Astrocyte (in vitro differentiated cells and primary cell): Measurements from ENCODE around the gene TSPAN32. TPM values are rescaled to one million over a fixed set of nuclear protein-coding genes. Genes with fewer than 3 reads are reported as not detected.

Source experiments
- DNase-seq: peaks from one replicate; pipeline ENCODE4 v3.0.0-alpha.2; 2010; ENCODE audit warnings: low read depth
- FAIRE-seq: peaks from 2 replicates; lab custom pipeline; 2011; peaks lifted over from hg19 to GRCh38; lab: Jason Lieb, UNC
- H2AFZ ChIP-seq: 2 replicates; pipeline ENCODE4 v1.6.0; 2012; ENCODE audit warnings: low read depth, low read length, inconsistent platforms
- H3K27ac ChIP-seq: 2 replicates; pipeline ENCODE4 v1.5.1; 2011; ENCODE audit warnings: low read depth, low read length, inconsistent platforms
- H3K27me3 ChIP-seq: 2 replicates; pipeline ENCODE4 v1.6.0; 2011; ENCODE audit warnings: low read length, inconsistent platforms; ENCODE audit not compliant: insufficient read depth
- H3K36me3 ChIP-seq: 2 replicates; pipeline ENCODE4 v1.5.1; 2011; ENCODE audit warnings: low read length, inconsistent platforms; ENCODE audit not compliant: insufficient read depth
- H3K4me1 ChIP-seq: 2 replicates; pipeline ENCODE4 v1.5.1; 2011; ENCODE audit warnings: low read length, inconsistent platforms; ENCODE audit not compliant: insufficient read depth
- H3K4me2 ChIP-seq: 2 replicates; pipeline ENCODE4 v1.6.0; 2012; ENCODE audit warnings: low read length, inconsistent platforms
- H3K4me3 ChIP-seq: 2 replicates; pipeline ENCODE4 v1.5.1; 2011; ENCODE audit warnings: low read depth, mild to moderate bottlenecking, low read length, inconsistent platforms; ENCODE audit not compliant: insufficient read depth
- H3K79me2 ChIP-seq: 2 replicates; pipeline ENCODE4 v1.6.0; 2012; ENCODE audit warnings: mild to moderate bottlenecking, low read length, inconsistent platforms; ENCODE audit not compliant: insufficient read depth
- H3K9ac ChIP-seq: 2 replicates; pipeline ENCODE4 v1.6.0; 2012; ENCODE audit warnings: mild to moderate bottlenecking, low read length, inconsistent platforms
- H3K9me3 ChIP-seq: 2 replicates; pipeline ENCODE4 v1.5.1; 2012; ENCODE audit warnings: low read depth, mild to moderate bottlenecking, low read length, inconsistent platforms; ENCODE audit not compliant: insufficient read depth
- H4K20me1 ChIP-seq: 2 replicates; pipeline ENCODE4 v1.6.0; 2012; ENCODE audit warnings: low read length, inconsistent platforms; ENCODE audit not compliant: insufficient read depth
- H3K27ac Mint-ChIP-seq: one replicate; pipeline ENCODE4 v1.8.0; 2021; ENCODE audit warnings: mild to moderate bottlenecking, mixed read lengths; ENCODE audit not compliant: unreplicated experiment
- H3K27me3 Mint-ChIP-seq: one replicate; pipeline ENCODE4 v1.8.0; 2021; ENCODE audit warnings: low read depth, mixed read lengths; ENCODE audit not compliant: unreplicated experiment
- H3K36me3 Mint-ChIP-seq: one replicate; pipeline ENCODE4 v1.8.0; 2021; ENCODE audit warnings: low read depth, mixed read lengths; ENCODE audit not compliant: unreplicated experiment
- H3K4me1 Mint-ChIP-seq: one replicate; pipeline ENCODE4 v1.8.0; 2021; ENCODE audit warnings: low read depth, mixed read lengths; ENCODE audit not compliant: unreplicated experiment
- H3K4me3 Mint-ChIP-seq: one replicate; pipeline ENCODE4 v1.8.0; 2021; ENCODE audit warnings: mild to moderate bottlenecking, moderate library complexity, mixed read lengths; ENCODE audit not compliant: unreplicated experiment
- H3K9me3 Mint-ChIP-seq: one replicate; pipeline ENCODE4 v1.8.0; 2021; ENCODE audit warnings: mild to moderate bottlenecking, mixed read lengths; ENCODE audit not compliant: unreplicated experiment
- CTCF ChIP-seq: IDR thresholded peaks from 2 replicates; pipeline ENCODE4 v1.5.1; 2011; ENCODE audit warnings: low read depth, mild to moderate bottlenecking, inconsistent platforms, low read length, moderate library complexity; ENCODE audit not compliant: insufficient read depth
- EZH2 ChIP-seq: IDR thresholded peaks from 2 replicates; pipeline ENCODE4 v1.6.1; 2012; ENCODE audit warnings: mild to moderate bottlenecking, low read length, inconsistent platforms; ENCODE audit not compliant: insufficient read depth
- total RNA-seq: library from RNA; stranded (reverse); gene quantifications from 2 replicates; pipeline ENCODE4 v1.2.1, GENCODE V29; 2021

Gene TSPAN32
- total RNA-seq, 1 donor from 2014 or later = not detected

GRCh38 chr11:2305140-2305778 lies 3.4 kb downstream of the TSPAN32 start:
- peaks cover 2% of the 10 kb centered on the region for H3K27me3 Mint-ChIP-seq
- H3K79me2 ChIP-seq = no peaks in the 10 kb centered on the region
- H4K20me1 ChIP-seq = no peaks in the 10 kb centered on the region
- H3K4me1 ChIP-seq = peaks cover 11% of the 10 kb centered on the region
- peaks cover 9% of the 10 kb centered on the region for H3K4me1 Mint-ChIP-seq
- no peak overlapping the region for H3K27ac Mint-ChIP-seq
- H3K4me2 ChIP-seq = no peak overlapping the region
- no peaks in the 10 kb centered on the region for H3K27me3 ChIP-seq
- H3K27ac ChIP-seq = no peak overlapping the region
- H3K4me3 Mint-ChIP-seq = no peak overlapping the region
- no peaks in the 10 kb centered on the region for H3K36me3 Mint-ChIP-seq
- DNase-seq = peak; percentile 23
- H3K4me3 ChIP-seq = no peak overlapping the region
- no peaks in the 10 kb centered on the region for H3K36me3 ChIP-seq
- H3K9me3 Mint-ChIP-seq = no peaks in the 10 kb centered on the region
- no peak overlapping the region for H2AFZ ChIP-seq
- TF ChIP-seq EZH2 (no peak), CTCF (peak; percentile 64)
- FAIRE-seq = no peak
- H3K9ac ChIP-seq = no peak overlapping the region
- no peaks in the 10 kb centered on the region for H3K9me3 ChIP-seq

DNA sequence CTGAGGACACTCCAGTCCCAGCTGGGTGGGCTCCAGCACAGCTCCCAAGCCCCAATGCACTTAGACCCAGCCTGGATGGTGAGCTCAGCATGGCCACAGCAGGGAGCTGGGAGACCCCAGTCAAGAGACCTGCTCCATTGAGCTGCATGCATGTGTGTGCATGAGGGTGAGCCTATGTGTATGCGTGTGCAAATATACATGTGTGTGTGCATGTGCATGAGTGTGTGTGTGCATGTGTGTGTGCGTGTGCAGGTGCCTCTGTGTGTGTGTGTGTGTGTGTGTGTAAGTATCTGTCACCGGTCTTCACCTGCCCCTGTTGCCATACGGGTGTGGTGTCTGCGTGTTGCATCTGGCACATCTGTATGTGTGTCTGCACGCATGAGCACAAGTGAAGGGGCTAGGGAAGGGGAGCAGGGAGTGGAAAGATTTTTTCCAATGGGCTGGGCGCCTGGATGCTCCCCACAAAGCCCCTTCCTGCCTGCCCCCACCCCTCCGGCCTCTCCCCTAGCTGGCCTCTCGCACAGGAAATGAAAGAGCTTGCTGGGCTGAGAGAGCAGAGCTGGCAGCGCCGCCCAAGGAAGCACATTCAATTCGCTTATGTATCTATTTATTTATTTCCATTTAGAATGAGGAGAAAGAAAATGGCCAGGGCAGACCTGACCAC lies 4.1 kb downstream of the TSPAN32 start:
- Mint-ChIP-seq H3K27me3 (peaks cover 2% of the 10 kb centered on the region), H3K9me3 (no peaks in the 10 kb centered on the region), H3K4me3 (no peak overlapping the region), H3K36me3 (no peaks in the 10 kb centered on the region), H3K4me1 (peaks cover 9% of the 10 kb centered on the region), H3K27ac (peak overlapping the region; percentile 59)
- Histone ChIP-seq H3K79me2 (no peaks in the 10 kb centered on the region), H3K27ac (no peak overlapping the region), H3K9ac (peak overlapping the region; percentile 54), H3K27me3 (no peaks in the 10 kb centered on the region), H4K20me1 (no peaks in the 10 kb centered on the region), H3K36me3 (no peaks in the 10 kb centered on the region), H2AFZ (peak overlapping the region; percentile 71), H3K4me1 (peaks cover 11% of the 10 kb centered on the region), H3K9me3 (no peaks in the 10 kb centered on the region), H3K4me3 (no peak overlapping the region), H3K4me2 (peak overlapping the region; percentile 59)
- DNase-seq (no peak), FAIRE-seq (no peak)
- TF ChIP-seq CTCF = no peak
- TF ChIP-seq EZH2 = no peak

GRCh38 chr11:2306452-2306823 lies 4.6 kb downstream of the TSPAN32 start:
- Histone ChIP-seq H3K4me3 (no peak overlapping the region), H3K9ac (peak overlapping the region; percentile 54)
- H3K36me3 Mint-ChIP-seq = no peaks in the 10 kb centered on the region

More at GRCh38 chr11:2306452-2306823, 4.6 kb downstream of the TSPAN32 start:
- Histone ChIP-seq H4K20me1 (no peaks in the 10 kb centered on the region), H3K36me3 (no peaks in the 10 kb centered on the region), H3K27me3 (no peaks in the 10 kb centered on the region), H2AFZ (peak overlapping the region; percentile 71), H3K79me2 (no peaks in the 10 kb centered on the region), H3K27ac (no peak overlapping the region), H3K4me1 (peaks cover 11% of the 10 kb centered on the region), H3K9me3 (no peaks in the 10 kb centered on the region), H3K4me2 (peak overlapping the region; percentile 59)
- FAIRE-seq (no peak), DNase-seq (peak; percentile 77)
- Mint-ChIP-seq H3K4me1 (peaks cover 9% of the 10 kb centered on the region), H3K27me3 (peaks cover 2% of the 10 kb centered on the region), H3K4me3 (no peak overlapping the region), H3K9me3 (no peaks in the 10 kb centered on the region), H3K27ac (peak overlapping the region; percentile 59)
- TF ChIP-seq EZH2 (no peak), CTCF (no peak)
